GM12878 (cell line): ENCODE data around the gene UGGT2. TPM values are rescaled to one million over a fixed set of nuclear protein-coding genes. Genes with fewer than 3 reads are reported as not detected.

ENCODE experiments used
- ATAC-seq: fragments of 200-7000 bp; cut with Tn5 transposase; 3 replicates; pipeline ENCODE4 v1.9.1; 2020; ENCODE audit warnings: mild to moderate bottlenecking, moderate library complexity
- BruUV-seq: library from RNA; stranded (reverse); fragments of 400-500 nt; replicated peaks from 2 replicates; lab custom pipeline; 2021; lab: Mats Ljungman, UMichigan
- CTCF ChIA-PET: fragments of 300-600 bp; sonication (Branson Sonifier 250); formaldehyde crosslinking; extraction: SDS; loops from one replicate; lab custom pipeline; 2021; ENCODE audit warnings: inconsistent platforms; lab: Yijun Ruan, JAX
- POLR2A ChIA-PET: fragments of 350-600 bp; formaldehyde crosslinking; extraction: SDS; loops from one replicate; lab custom pipeline; 2021; ENCODE audit warnings: inconsistent platforms; lab: Charles Lee
- RAD21 ChIA-PET: fragments of 300-600 bp; sonication (Branson Sonifier 250); formaldehyde crosslinking; loops from one replicate; lab custom pipeline; 2023; ENCODE audit warnings: antibody characterized with exemption; ENCODE audit not compliant: unreplicated experiment; lab: Charles Lee
- SMC1A ChIA-PET: fragments of 300-600 bp; sonication (Branson Sonifier 250); formaldehyde crosslinking; loops from one replicate; lab custom pipeline; 2023; ENCODE audit not compliant: unreplicated experiment, uncharacterized antibody; lab: Charles Lee
- DNase-seq: peaks from one replicate; pipeline ENCODE4 v3.0.0-alpha.2; 2011; ENCODE audit warnings: low read depth, low spot score
- FAIRE-seq: peaks from 3 replicates; lab custom pipeline; 2011; peaks lifted over from hg19 to GRCh38; lab: Jason Lieb, UNC
- H2AFZ ChIP-seq: 2 replicates; pipeline ENCODE4 v1.6.0; 2011; ENCODE audit warnings: low read depth, low read length, control low read depth; ENCODE audit not compliant: control insufficient read depth
- H3K27ac ChIP-seq: 2 replicates; pipeline ENCODE4 v1.5.1; 2011; ENCODE audit warnings: control low read depth; ENCODE audit not compliant: control insufficient read depth, insufficient read depth
- H3K27me3 ChIP-seq, 2 experiments: replicated peaks in 1 of 2; 2 replicates each; pipeline versions ENCODE4 v1.6.0 to v1.6.1; 2011; ENCODE audit warnings: low read length in 1 of 2; ENCODE audit not compliant: control insufficient read depth in 2 of 2, insufficient read depth in 2 of 2
- H3K36me3 ChIP-seq, 2 experiments: 2 replicates each; pipeline ENCODE4 v1.5.1; 2011; ENCODE audit warnings: low read length in 1 of 2; ENCODE audit not compliant: control insufficient read depth in 2 of 2, insufficient read depth in 2 of 2
- H3K4me1 ChIP-seq: 2 replicates; pipeline ENCODE4 v1.6.1; 2011; ENCODE audit warnings: mild to moderate bottlenecking, low read length, moderate library complexity, mixed read lengths; ENCODE audit not compliant: control insufficient read depth, insufficient read depth
- H3K4me2 ChIP-seq: 2 replicates; pipeline ENCODE4 v1.6.0; 2011; ENCODE audit warnings: control low read depth; ENCODE audit not compliant: control insufficient read depth, insufficient read depth
- H3K4me3 ChIP-seq: fragments of 200-600 bp; sonication (generic); 2 replicates; pipeline ENCODE4 v1.5.1; 2016
- H3K79me2 ChIP-seq: 2 replicates; pipeline ENCODE4 v1.6.0; 2011; ENCODE audit warnings: low read length; ENCODE audit not compliant: control insufficient read depth, insufficient read depth
- H3K9ac ChIP-seq: 2 replicates; pipeline ENCODE4 v1.8.0; 2011; ENCODE audit warnings: low read length, control low read depth, mixed read lengths; ENCODE audit not compliant: control insufficient read depth, insufficient read depth
- H3K9me3 ChIP-seq: replicated peaks from 3 replicates; pipeline ENCODE4 v1.5.1; 2011; ENCODE audit warnings: mild to moderate bottlenecking, low read length; ENCODE audit not compliant: control insufficient read depth, insufficient read depth
- H4K20me1 ChIP-seq: 2 replicates; pipeline ENCODE4 v1.6.0; 2011; ENCODE audit not compliant: control insufficient read depth, insufficient read depth
- BHLHE40 ChIP-seq, 2 experiments: fragments of 450-650 bp in 1 of 2; IDR thresholded peaks; 2 replicates each; pipeline ENCODE4 v1.6.1; 2011 to 2017; ENCODE audit warnings: low read depth in 2 of 2, borderline replicate concordance in 1 of 2, improper control_type of control experiment in 1 of 2, low read length in 1 of 2, mild to moderate bottlenecking in 1 of 2
- PAX8 ChIP-seq: fragments of 450-650 bp; IDR thresholded peaks from 2 replicates; pipeline ENCODE4 v1.6.1; 2017; ENCODE audit warnings: mild to moderate bottlenecking, moderate library complexity
- POU2F2 ChIP-seq: IDR thresholded peaks from 3 replicates; pipeline ENCODE4 v1.6.1; 2011; ENCODE audit warnings: low read depth, mild to moderate bottlenecking, low read length, borderline replicate concordance
- SRF ChIP-seq, 2 experiments: IDR thresholded peaks; 2 replicates each; pipeline ENCODE4 v1.6.1; 2011; ENCODE audit warnings: low read depth in 2 of 2, low read length in 2 of 2, mild to moderate bottlenecking in 1 of 2, moderate library complexity in 1 of 2
- SUZ12 ChIP-seq: fragments of 200-600 bp; sonication (generic); IDR thresholded peaks from one replicate; pipeline ENCODE4 v1.6.1; 2018; ENCODE audit warnings: antibody characterized with exemption, mild to moderate bottlenecking; ENCODE audit not compliant: unreplicated experiment
- WGBS: methylation state at CpG from one replicate; pipeline ENCODE4 v1.1.6; 2016; ENCODE audit warnings: low lambda C conversion rate; ENCODE audit not compliant: insufficient replicate concordance, insufficient coverage; ENCODE audit errors: missing lambda C conversion rate; 5-methylcytosine and 5-hydroxymethylcytosine counted together
- in situ Hi-C: fragments of 300-500 bp; cut with MboI; formaldehyde crosslinking; loops from 9 replicates; pipeline ENCODE4 v1.14.3; 2018; ENCODE audit warnings: mixed read lengths
- intact Hi-C: fragments of 100-400 bp; cut with micrococcal nuclease; formaldehyde crosslinking; loops from one replicate; pipeline ENCODE4 v1.14.2; 2022; ENCODE audit not compliant: unreplicated experiment
- polyA plus RNA-seq, 11 experiments: library from polyadenylated mRNA; depleted of rRNA in 4 of 11; unstranded in 6 of 11; stranded (reverse) in 5 of 11; fragments of >200 nt; fragmentation: Nextera tagmentation in 4 of 11; fragmentation: Illumina TruSeq in 1 of 11; extraction: Ambion mirVana in 4 of 11; extraction: Trizol in 1 of 11; gene quantifications; 1 replicate in 1 of 11; 2 replicates in 10 of 11; pipeline versions ENCODE4 v1.2.1 to v1.2.3, GENCODE V29; 2011 to 2016; ENCODE audit warnings: inconsistent platforms in 2 of 11, missing spikeins in 2 of 11, low read depth in 1 of 11
- total RNA-seq, 4 experiments: library from RNA; depleted of rRNA in 3 of 4; stranded (reverse); fragments of >200 nt in 3 of 4; fragmentation: Illumina TruSeq in 1 of 4; extraction: Trizol in 1 of 4; gene quantifications; 2 replicates each; pipeline versions ENCODE4 v1.2.1 to v1.2.3, GENCODE V29; 2013 to 2021
- TF ChIP-seq, protein P1 (sequence below): fragments of 450-650 bp; formaldehyde crosslinking; IDR thresholded peaks from 2 replicates; pipeline ENCODE4 v1.4.0; 2020; ENCODE audit warnings: mild to moderate bottlenecking, moderate library complexity
- TF ChIP-seq, protein P2 (sequence below): fragments of 450-650 bp; IDR thresholded peaks from 2 replicates; pipeline ENCODE4 v1.6.1; 2017; ENCODE audit warnings: antibody characterized with exemption, mild to moderate bottlenecking, moderate library complexity

UGGT2 gene
- total and polyA plus RNA-seq, 10 of the 15 experiments (the other 5 are each of a cell fraction or from before 2014, with no cell fraction given): 4.9 to 29.0 (median 17.3) TPM

- no peak overlapping the region for H2AFZ ChIP-seq
- peaks cover 2 to 3% of the 10 kb centered on the region in 2 experiments; a peak in 2 of 4 replicates for H3K36me3 ChIP-seq
- in situ Hi-C loops: no loop called here
- FAIRE-seq (no peak), DNase-seq (no peak), ATAC-seq (no peak)
- ChIA-PET POLR2A (no interaction called here), CTCF (interaction anchor here (2.0 kb wide), 1 partner anchor 9 kb away, joined by 12 read pairs; no protein-coding TSS in a partner anchor), RAD21 (interaction anchor here (1.1 kb wide), 1 partner anchor 9 kb away, joined by 3 read pairs; no protein-coding TSS in a partner anchor), SMC1A (interaction anchor here (1.0 to 1.4 kb wide), 2 partner anchors 9 to 62 kb away, joined by 3 to 4 read pairs; no protein-coding TSS in a partner anchor)
- H3K9ac ChIP-seq: no peak overlapping the region
- no peaks in the 10 kb centered on the region for H3K4me1 ChIP-seq
- no TSS peak for BruUV-seq
- H3K27ac ChIP-seq: no peak overlapping the region
- WGBS: 35% methylated on average over 1 of the region's 1 CpG
- no peak overlapping the region for H3K4me2 ChIP-seq
- H4K20me1 ChIP-seq: no peaks in the 10 kb centered on the region
- intact Hi-C loops: no loop called here
- H3K9me3 ChIP-seq: no peaks in the 10 kb centered on the region; the same call in 1 of the 3 replicates
- no peaks in the 10 kb centered on the region for H3K79me2 ChIP-seq
- no peaks in the 10 kb centered on the region for H3K27me3 ChIP-seq
- no peak for TF ChIP-seq POU2F2
- H3K4me3 ChIP-seq: no peak overlapping the region
Measured at GRCh38 chr13:96011291-96011872, 41.8 kb downstream of the UGGT2 start.

DNA sequence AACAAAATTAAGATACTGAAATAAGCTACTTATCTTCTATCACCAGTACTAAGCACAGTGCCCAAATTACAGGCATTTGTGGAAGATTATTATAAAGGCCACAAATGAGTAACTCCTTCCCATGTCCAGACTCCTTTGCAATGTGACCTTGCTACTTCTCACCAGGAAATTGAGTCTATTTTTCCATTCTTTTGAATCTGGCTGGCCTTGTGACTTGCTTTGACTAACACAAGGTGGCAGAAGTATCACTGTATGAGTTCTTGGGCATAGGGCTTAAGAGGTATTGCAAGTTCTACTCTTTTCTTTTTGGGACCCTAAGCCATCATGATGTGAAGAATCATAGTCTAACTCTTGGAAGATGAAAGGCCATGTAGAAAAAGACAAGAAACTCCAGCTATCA, 49.9 kb downstream of the UGGT2 start:
- no peak for DNase-seq
- SMC1A ChIA-PET: interaction anchor here (1.5 kb wide), 1 partner anchor 17 kb away, joined by 3 read pairs; no protein-coding TSS in a partner anchor
- no peak; the same call in none of the 3 replicates for ATAC-seq
- Histone ChIP-seq H3K36me3 (peaks cover 0 to under 1% of the 10 kb centered on the region in 2 experiments; a peak in 2 of 4 replicates), H3K4me3 (no peak overlapping the region), H2AFZ (no peak overlapping the region), H3K27ac (no peak overlapping the region), H3K79me2 (no peaks in the 10 kb centered on the region), H3K27me3 (no peaks in the 10 kb centered on the region), H3K4me2 (no peak overlapping the region), H3K4me1 (no peaks in the 10 kb centered on the region), H4K20me1 (no peaks in the 10 kb centered on the region), H3K9me3 (no peaks in the 10 kb centered on the region; the same call in 1 of the 3 replicates), H3K9ac (no peak overlapping the region)
- BruUV-seq: no TSS peak
- POLR2A ChIA-PET: no interaction called here
- RAD21 ChIA-PET: interaction anchor here (0.6 kb wide), 1 partner anchor 814 kb away, joined by 3 read pairs; no protein-coding TSS in a partner anchor
- CTCF ChIA-PET: interaction anchor here (1.2 to 2.3 kb wide), 3 partner anchors 15 to 19 kb away, joined by 3 to 7 read pairs (median 7); no protein-coding TSS in a partner anchor
- FAIRE-seq: no peak
- intact Hi-C loops: no loop called here
- in situ Hi-C loops: no loop called here
- no peak for TF ChIP-seq BHLHE40 (IDR thresholded peaks at IDR 0.05; ENCODE audit: borderline replicate concordance in 1 of 2, low read depth in 2 of 2, low read length in 1 of 2)
- TF ChIP-seq PAX8: no peak
- TF ChIP-seq, protein P1, sequence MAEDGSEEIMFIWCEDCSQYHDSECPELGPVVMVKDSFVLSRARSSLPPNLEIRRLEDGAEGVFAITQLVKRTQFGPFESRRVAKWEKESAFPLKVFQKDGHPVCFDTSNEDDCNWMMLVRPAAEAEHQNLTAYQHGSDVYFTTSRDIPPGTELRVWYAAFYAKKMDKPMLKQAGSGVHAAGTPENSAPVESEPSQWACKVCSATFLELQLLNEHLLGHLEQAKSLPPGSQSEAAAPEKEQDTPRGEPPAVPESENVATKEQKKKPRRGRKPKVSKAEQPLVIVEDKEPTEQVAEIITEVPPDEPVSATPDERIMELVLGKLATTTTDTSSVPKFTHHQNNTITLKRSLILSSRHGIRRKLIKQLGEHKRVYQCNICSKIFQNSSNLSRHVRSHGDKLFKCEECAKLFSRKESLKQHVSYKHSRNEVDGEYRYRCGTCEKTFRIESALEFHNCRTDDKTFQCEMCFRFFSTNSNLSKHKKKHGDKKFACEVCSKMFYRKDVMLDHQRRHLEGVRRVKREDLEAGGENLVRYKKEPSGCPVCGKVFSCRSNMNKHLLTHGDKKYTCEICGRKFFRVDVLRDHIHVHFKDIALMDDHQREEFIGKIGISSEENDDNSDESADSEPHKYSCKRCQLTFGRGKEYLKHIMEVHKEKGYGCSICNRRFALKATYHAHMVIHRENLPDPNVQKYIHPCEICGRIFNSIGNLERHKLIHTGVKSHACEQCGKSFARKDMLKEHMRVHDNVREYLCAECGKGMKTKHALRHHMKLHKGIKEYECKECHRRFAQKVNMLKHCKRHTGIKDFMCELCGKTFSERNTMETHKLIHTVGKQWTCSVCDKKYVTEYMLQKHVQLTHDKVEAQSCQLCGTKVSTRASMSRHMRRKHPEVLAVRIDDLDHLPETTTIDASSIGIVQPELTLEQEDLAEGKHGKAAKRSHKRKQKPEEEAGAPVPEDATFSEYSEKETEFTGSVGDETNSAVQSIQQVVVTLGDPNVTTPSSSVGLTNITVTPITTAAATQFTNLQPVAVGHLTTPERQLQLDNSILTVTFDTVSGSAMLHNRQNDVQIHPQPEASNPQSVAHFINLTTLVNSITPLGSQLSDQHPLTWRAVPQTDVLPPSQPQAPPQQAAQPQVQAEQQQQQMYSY (CRISPR knock-in tag): no peak
- TF ChIP-seq, protein P2, sequence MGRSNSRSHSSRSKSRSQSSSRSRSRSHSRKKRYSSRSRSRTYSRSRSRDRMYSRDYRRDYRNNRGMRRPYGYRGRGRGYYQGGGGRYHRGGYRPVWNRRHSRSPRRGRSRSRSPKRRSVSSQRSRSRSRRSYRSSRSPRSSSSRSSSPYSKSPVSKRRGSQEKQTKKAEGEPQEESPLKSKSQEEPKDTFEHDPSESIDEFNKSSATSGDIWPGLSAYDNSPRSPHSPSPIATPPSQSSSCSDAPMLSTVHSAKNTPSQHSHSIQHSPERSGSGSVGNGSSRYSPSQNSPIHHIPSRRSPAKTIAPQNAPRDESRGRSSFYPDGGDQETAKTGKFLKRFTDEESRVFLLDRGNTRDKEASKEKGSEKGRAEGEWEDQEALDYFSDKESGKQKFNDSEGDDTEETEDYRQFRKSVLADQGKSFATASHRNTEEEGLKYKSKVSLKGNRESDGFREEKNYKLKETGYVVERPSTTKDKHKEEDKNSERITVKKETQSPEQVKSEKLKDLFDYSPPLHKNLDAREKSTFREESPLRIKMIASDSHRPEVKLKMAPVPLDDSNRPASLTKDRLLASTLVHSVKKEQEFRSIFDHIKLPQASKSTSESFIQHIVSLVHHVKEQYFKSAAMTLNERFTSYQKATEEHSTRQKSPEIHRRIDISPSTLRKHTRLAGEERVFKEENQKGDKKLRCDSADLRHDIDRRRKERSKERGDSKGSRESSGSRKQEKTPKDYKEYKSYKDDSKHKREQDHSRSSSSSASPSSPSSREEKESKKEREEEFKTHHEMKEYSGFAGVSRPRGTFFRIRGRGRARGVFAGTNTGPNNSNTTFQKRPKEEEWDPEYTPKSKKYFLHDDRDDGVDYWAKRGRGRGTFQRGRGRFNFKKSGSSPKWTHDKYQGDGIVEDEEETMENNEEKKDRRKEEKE: no peak
- no peak for TF ChIP-seq SUZ12
- TF ChIP-seq SRF (IDR thresholded peaks at IDR 0.05; ENCODE audit: low read depth in 2 of 2, low read length in 2 of 2): no peak
